Measurements from ENCODE around the gene MLXIP. TPM values are rescaled to one million over a fixed set of nuclear protein-coding genes. Genes with fewer than 3 reads are reported as not detected.
A peak's percentile ranks its signal among the peaks of the same experiment; 100 is the strongest.

MLXIP gene
- total and polyA plus RNA-seq, 2 experiments from 2014 or later, result 16.2 to 23.0 TPM

- no peak overlapping the region for H3K4me3 ChIP-seq
- H3K36me3 ChIP-seq (ENCODE audit: insufficient read depth), result no peaks in the 10 kb centered on the region
- H3F3A ChIP-seq (replicated peaks; ENCODE audit: low read depth), result 0 out of 2 replicates have a peak, but pooled peaks cover 2% of the 10 kb centered on the region
- H3K79me2 ChIP-seq (replicated peaks; ENCODE audit: insufficient read depth), result no peaks in the 10 kb centered on the region
- H3K4me2 ChIP-seq, result no peak overlapping the region
- peaks cover 2% of the 10 kb centered on the region for H3K27me3 ChIP-seq (ENCODE audit: insufficient read depth)
- H2AFZ ChIP-seq, result no peak overlapping the region
- peak; percentile 38 for ATAC-seq
- Mint-ChIP-seq H3K9me3 (no peaks in the 10 kb centered on the region), H3K4me1 (peaks cover 4% of the 10 kb centered on the region; the same call in 2 of the 3 replicates), H3K4me3 (no peak overlapping the region; the same call in 2 of the 3 replicates), H3K27ac (no peak overlapping the region), H3K27me3 (ENCODE audit: insufficient read depth, low read depth, poor library complexity) (peaks cover 2% of the 10 kb centered on the region), H3K36me3 (ENCODE audit: low read depth) (peaks cover 12% of the 10 kb centered on the region; the same call in 2 of the 3 replicates)
- no peaks in the 10 kb centered on the region for H3K9me2 ChIP-seq (ENCODE audit: insufficient read depth)
- TF ChIP-seq ZNF114 (CRISPR knock-in tag; IDR thresholded peaks at IDR 0.05), result no peak
- no peak for TF ChIP-seq REST (IDR thresholded peaks at IDR 0.05; ENCODE audit: unreplicated experiment)
- no peak for TF ChIP-seq POLR2AphosphoS5 (IDR thresholded peaks at IDR 0.05; ENCODE audit: low read depth)
- no peak for TF ChIP-seq EZH2phosphoT487 (IDR thresholded peaks at IDR 0.05; ENCODE audit: unreplicated experiment)
- no peak for TF ChIP-seq NANOG (IDR thresholded peaks at IDR 0.05; ENCODE audit: borderline replicate concordance)
- TF ChIP-seq ZNF331 (CRISPR knock-in tag; IDR thresholded peaks at IDR 0.05; ENCODE audit: low read depth), result no peak
- H3K27ac ChIP-seq (ENCODE audit: low read depth), result no peak overlapping the region
- H3K4me1 ChIP-seq (ENCODE audit: insufficient read depth), result no peaks in the 10 kb centered on the region
- DNase-seq (ENCODE audit: low spot score), result no peak
- no peaks in the 10 kb centered on the region for H4K20me1 ChIP-seq (replicated peaks; ENCODE audit: insufficient read depth)
Observed at GRCh38 chr12:122072031-122072970, 6.3 kb upstream of the MLXIP start.

- Histone ChIP-seq H3K79me2 (replicated peaks; ENCODE audit: insufficient read depth) (no peaks in the 10 kb centered on the region), H3K36me3 (ENCODE audit: insufficient read depth) (no peaks in the 10 kb centered on the region), H2AFZ (no peak overlapping the region), H3K4me2 (no peak overlapping the region), H3K27me3 (ENCODE audit: insufficient read depth) (peaks cover 9% of the 10 kb centered on the region), H3K27ac (ENCODE audit: low read depth) (no peak overlapping the region), H4K20me1 (replicated peaks; ENCODE audit: insufficient read depth) (no peaks in the 10 kb centered on the region), H3K9me2 (ENCODE audit: insufficient read depth) (no peaks in the 10 kb centered on the region), H3F3A (replicated peaks; ENCODE audit: low read depth) (0 out of 2 replicates have a peak, but pooled peaks cover 3% of the 10 kb centered on the region), H3K4me3 (no peak overlapping the region), H3K4me1 (ENCODE audit: insufficient read depth) (peaks cover 6% of the 10 kb centered on the region; the same call in 1 of the 2 replicates)
- no peak overlapping the region for H3K4me3 Mint-ChIP-seq
- H3K9me3 Mint-ChIP-seq, result no peaks in the 10 kb centered on the region
- no peak for ATAC-seq
- H3K27ac Mint-ChIP-seq, result no peak overlapping the region
- peaks cover 4% of the 10 kb centered on the region; the same call in 1 of the 3 replicates for H3K36me3 Mint-ChIP-seq (ENCODE audit: low read depth)
- H3K27me3 Mint-ChIP-seq (ENCODE audit: insufficient read depth, low read depth, poor library complexity), result peaks cover 2% of the 10 kb centered on the region
- no peak for DNase-seq (ENCODE audit: low spot score)
- H3K4me1 Mint-ChIP-seq, result peaks cover 4% of the 10 kb centered on the region; the same call in 2 of the 3 replicates
- TF ChIP-seq ZNF462 (CRISPR knock-in tag; IDR thresholded peaks at IDR 0.05) (no peak), EZH2 (IDR thresholded peaks at IDR 0.05; ENCODE audit: low read depth, unreplicated experiment) (no peak), JUNB (IDR thresholded peaks at IDR 0.05; ENCODE audit: unreplicated experiment) (no peak), ETS1 (IDR thresholded peaks at IDR 0.05) (no peak)
Observed at GRCh38 chr12:122073815-122074214, 4.7 kb upstream of the MLXIP start.
